ENCODE measurements around the gene HSFY2. TPM values are rescaled to one million over a fixed set of nuclear protein-coding genes. Genes with fewer than 3 reads are reported as not detected.

HSFY2 gene
- total and polyA plus RNA-seq, 7 experiments from 2014 or later, result not detected

Other genes starting within 250 kb of the HSFY2 start
- gene HSFY1, start 227.0 kb downstream of the HSFY2 start, total RNA-seq, result not detected
- not detected for gene HSFY1, start 227.0 kb downstream of the HSFY2 start, polyA plus RNA-seq

Measured in naive thymus-derived CD4-positive, alpha-beta T cell (primary cell).